ENCODE results near the gene ASIC1. TPM values are rescaled to one million over a fixed set of nuclear protein-coding genes. Genes with fewer than 3 reads are reported as not detected.
A peak's percentile ranks its signal among the peaks of the same experiment; 100 is the strongest.

Gene ASIC1
- total RNA-seq, 2 experiments from 2014 or later = 0.59 TPM; not detected in 1

DNA sequence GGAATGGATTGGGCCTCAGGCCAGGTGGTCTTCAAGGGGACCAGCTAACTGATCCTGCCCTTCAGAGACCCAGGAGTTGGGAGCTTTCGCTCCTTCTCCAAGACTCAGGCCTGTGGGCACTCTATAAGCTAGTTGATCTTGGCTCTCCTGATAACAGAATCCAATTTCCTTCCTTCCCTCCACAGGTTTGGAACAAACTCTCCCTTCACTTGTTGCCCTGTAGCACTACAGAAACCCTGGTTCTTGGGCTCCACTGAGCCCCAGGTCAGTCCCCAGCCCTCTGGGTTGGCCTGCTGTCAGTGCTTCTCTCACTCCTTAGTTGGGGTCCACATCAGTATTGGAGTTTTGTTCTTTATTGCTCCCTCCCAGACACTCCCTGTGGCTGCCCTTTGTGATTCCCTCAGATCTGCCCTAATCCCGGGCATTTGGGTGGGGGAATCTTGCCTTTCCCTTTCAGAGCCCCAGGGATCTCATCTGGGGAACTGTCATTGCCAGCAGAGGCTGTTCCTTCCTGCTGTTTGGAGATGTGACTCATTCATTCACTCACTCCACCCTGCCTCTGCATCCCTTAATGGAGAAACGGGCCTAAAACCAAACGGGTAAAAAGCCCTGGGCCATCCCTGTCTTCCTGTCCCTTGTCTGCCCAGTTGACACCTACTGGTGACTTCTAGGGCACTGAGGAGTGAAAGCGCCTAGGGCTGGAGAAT is 42.1 kb downstream of the ASIC1 start:
- Histone ChIP-seq H4K20me1 (ENCODE audit: insufficient read depth, low read length) (no peaks in the 10 kb centered on the region), H3K27ac (ENCODE audit: low read depth, low read length, poor library complexity, severe bottlenecking) (no peak overlapping the region), H3K4me2 (ENCODE audit: low read length) (no peak overlapping the region), H3K4me3 (ENCODE audit: low read depth, low read length, poor library complexity, severe bottlenecking) (no peak overlapping the region), H2AFZ (ENCODE audit: low read length) (no peak overlapping the region), H3K4me1 (ENCODE audit: insufficient read depth, low read length, poor library complexity, severe bottlenecking) (no peaks in the 10 kb centered on the region), H3K79me2 (ENCODE audit: insufficient read depth, low read depth, low read length) (no peaks in the 10 kb centered on the region), H3K9me2 (ENCODE audit: insufficient read depth, low read length) (no peaks in the 10 kb centered on the region), H3K9me3 (ENCODE audit: low read length) (no peaks in the 10 kb centered on the region), H3K36me3 (ENCODE audit: insufficient read depth, low read length) (peaks cover 72% of the 10 kb centered on the region)
- intact Hi-C loops (cut with micrococcal nuclease; ENCODE audit: unreplicated experiment) = no loop called here
- BruUV-seq (replicated peaks) = no TSS peak
- CTCF ChIA-PET (ENCODE audit: unreplicated experiment) = no interaction called here
- POLR2A ChIA-PET = no interaction called here
- TF ChIP-seq, protein P1, sequence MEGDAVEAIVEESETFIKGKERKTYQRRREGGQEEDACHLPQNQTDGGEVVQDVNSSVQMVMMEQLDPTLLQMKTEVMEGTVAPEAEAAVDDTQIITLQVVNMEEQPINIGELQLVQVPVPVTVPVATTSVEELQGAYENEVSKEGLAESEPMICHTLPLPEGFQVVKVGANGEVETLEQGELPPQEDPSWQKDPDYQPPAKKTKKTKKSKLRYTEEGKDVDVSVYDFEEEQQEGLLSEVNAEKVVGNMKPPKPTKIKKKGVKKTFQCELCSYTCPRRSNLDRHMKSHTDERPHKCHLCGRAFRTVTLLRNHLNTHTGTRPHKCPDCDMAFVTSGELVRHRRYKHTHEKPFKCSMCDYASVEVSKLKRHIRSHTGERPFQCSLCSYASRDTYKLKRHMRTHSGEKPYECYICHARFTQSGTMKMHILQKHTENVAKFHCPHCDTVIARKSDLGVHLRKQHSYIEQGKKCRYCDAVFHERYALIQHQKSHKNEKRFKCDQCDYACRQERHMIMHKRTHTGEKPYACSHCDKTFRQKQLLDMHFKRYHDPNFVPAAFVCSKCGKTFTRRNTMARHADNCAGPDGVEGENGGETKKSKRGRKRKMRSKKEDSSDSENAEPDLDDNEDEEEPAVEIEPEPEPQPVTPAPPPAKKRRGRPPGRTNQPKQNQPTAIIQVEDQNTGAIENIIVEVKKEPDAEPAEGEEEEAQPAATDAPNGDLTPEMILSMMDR (conservative IDR thresholded peaks at IDR 0.05; ENCODE audit: low read length) = no peak
- TF ChIP-seq EZH2phosphoT487 (IDR thresholded peaks at IDR 0.05; ENCODE audit: borderline replicate concordance, low read depth, low read length) = no peak
- DNase-seq (ENCODE audit: low spot score) = no peak

DNA sequence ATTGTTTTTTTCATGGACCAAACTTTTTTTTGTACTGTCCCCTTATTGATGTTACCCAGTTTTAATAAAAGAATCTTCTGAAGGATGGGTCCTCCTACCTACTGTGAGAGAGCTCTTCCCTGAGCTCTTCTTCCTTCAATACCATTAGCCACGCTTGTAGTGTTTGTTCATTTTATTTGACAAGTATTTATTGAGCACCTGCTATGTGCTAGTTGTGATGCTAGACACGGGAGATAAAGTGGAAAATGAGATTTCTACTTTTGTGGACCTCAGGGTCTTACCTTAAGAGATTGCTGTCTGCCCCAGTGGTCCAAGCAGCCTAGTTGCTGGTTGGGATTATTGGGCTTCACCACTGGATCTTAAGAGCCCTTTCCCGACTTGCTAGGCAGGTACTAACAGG is 43.2 kb downstream of the ASIC1 start:
- H3K27ac ChIP-seq (ENCODE audit: low read depth, low read length, poor library complexity, severe bottlenecking) = no peak overlapping the region
- H3K9me3 ChIP-seq (ENCODE audit: low read length) = no peaks in the 10 kb centered on the region
- no TSS peak for BruUV-seq (replicated peaks)
- H3K4me3 ChIP-seq (ENCODE audit: low read depth, low read length, poor library complexity, severe bottlenecking) = no peak overlapping the region
- CTCF ChIA-PET (ENCODE audit: unreplicated experiment) = interaction anchor here (0.5 kb wide), 1 partner anchor 10 kb away, joined by 3 read pairs; no protein-coding TSS in a partner anchor
- intact Hi-C loops (cut with micrococcal nuclease; ENCODE audit: unreplicated experiment) = no loop called here
- no peaks in the 10 kb centered on the region for H3K79me2 ChIP-seq (ENCODE audit: insufficient read depth, low read depth, low read length)
- peaks cover 60% of the 10 kb centered on the region for H3K36me3 ChIP-seq (ENCODE audit: insufficient read depth, low read length)
- no peak overlapping the region for H3K4me2 ChIP-seq (ENCODE audit: low read length)
- no peaks in the 10 kb centered on the region for H4K20me1 ChIP-seq (ENCODE audit: insufficient read depth, low read length)
- POLR2A ChIA-PET = interaction anchor here (1.2 to 3.2 kb wide), 2 partner anchors 10 to 16 kb away, joined by 4 to 12 read pairs; partner anchors contain the start of gene SMARCD1
- no peak for TF ChIP-seq EZH2phosphoT487 (IDR thresholded peaks at IDR 0.05; ENCODE audit: borderline replicate concordance, low read depth, low read length)
- TF ChIP-seq, protein P1 (conservative IDR thresholded peaks at IDR 0.05; ENCODE audit: low read length) = no peak
- no peaks in the 10 kb centered on the region for H3K9me2 ChIP-seq (ENCODE audit: insufficient read depth, low read length)
- no peak overlapping the region for H2AFZ ChIP-seq (ENCODE audit: low read length)
- DNase-seq (ENCODE audit: low spot score) = no peak
- H3K4me1 ChIP-seq (ENCODE audit: insufficient read depth, low read length, poor library complexity, severe bottlenecking) = no peaks in the 10 kb centered on the region

DNA sequence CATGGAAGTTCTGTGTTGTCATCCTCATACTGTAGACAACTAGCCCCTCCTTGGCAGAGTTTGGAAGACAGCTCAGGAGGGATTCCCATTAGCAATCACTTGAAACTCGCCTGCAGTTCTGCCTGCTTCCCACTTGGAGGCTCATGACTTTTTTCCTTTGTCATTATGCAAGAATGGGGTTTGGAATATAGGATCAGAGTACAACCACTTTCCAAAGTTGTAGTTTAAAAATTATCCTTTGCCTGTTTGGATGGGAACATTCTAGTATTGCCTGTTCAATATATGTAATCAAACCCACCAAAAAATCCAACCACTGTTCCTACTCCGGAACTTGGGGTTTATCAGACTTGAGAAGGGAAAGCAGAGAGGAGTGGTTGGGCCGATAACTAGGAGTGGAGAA is 44.3 kb downstream of the ASIC1 start:
- H3K27ac ChIP-seq (ENCODE audit: low read depth, low read length, poor library complexity, severe bottlenecking) = no peak overlapping the region
- no peaks in the 10 kb centered on the region for H3K9me2 ChIP-seq (ENCODE audit: insufficient read depth, low read length)
- H4K20me1 ChIP-seq (ENCODE audit: insufficient read depth, low read length) = no peaks in the 10 kb centered on the region
- H3K4me2 ChIP-seq (ENCODE audit: low read length) = no peak overlapping the region
- DNase-seq (ENCODE audit: low spot score) = no peak
- H3K4me1 ChIP-seq (ENCODE audit: insufficient read depth, low read length, poor library complexity, severe bottlenecking) = no peaks in the 10 kb centered on the region
- no peak overlapping the region for H2AFZ ChIP-seq (ENCODE audit: low read length)
- intact Hi-C loops (cut with micrococcal nuclease; ENCODE audit: unreplicated experiment) = no loop called here
- ChIA-PET POLR2A (interaction anchor here (0.7 to 3.2 kb wide), 2 partner anchors 9 to 13 kb away, joined by 8 to 12 read pairs; no protein-coding TSS in a partner anchor), CTCF (ENCODE audit: unreplicated experiment) (no interaction called here)
- no peak overlapping the region for H3K4me3 ChIP-seq (ENCODE audit: low read depth, low read length, poor library complexity, severe bottlenecking)
- H3K9me3 ChIP-seq (ENCODE audit: low read length) = no peaks in the 10 kb centered on the region
- TF ChIP-seq EZH2phosphoT487 (IDR thresholded peaks at IDR 0.05; ENCODE audit: borderline replicate concordance, low read depth, low read length) = no peak
- TF ChIP-seq, protein P1 (conservative IDR thresholded peaks at IDR 0.05; ENCODE audit: low read length) = peak; percentile 51
- H3K79me2 ChIP-seq (ENCODE audit: insufficient read depth, low read depth, low read length) = no peaks in the 10 kb centered on the region
- BruUV-seq (replicated peaks) = no TSS peak
- H3K36me3 ChIP-seq (ENCODE audit: insufficient read depth, low read length) = peaks cover 49% of the 10 kb centered on the region

Data from OCI-LY7 (cell line).